ENCODE data around the gene MYO1A. TPM values are rescaled to one million over a fixed set of nuclear protein-coding genes. Genes with fewer than 3 reads are reported as not detected.
"Not testable (repeated sequence)": the region's sequence is repeated elsewhere in the genome, so short reads cannot be mapped to it uniquely, and the experiment has no call there.

Gene MYO1A
- total RNA-seq, 4 donors from 2014 or later = 0.38 to 0.48 TPM; not detected in 2

- Histone ChIP-seq H3K9me3 (no peaks in the 10 kb centered on the region), H3K27ac (peak overlapping the region; percentile 88 to 100 (median 98)), H3K4me3 (peak overlapping the region; percentile 85 to 93 (median 86)), H3K27me3 (no peaks in the 10 kb centered on the region), H3K4me1 (peaks cover 19 to 56% (median 23%) of the 10 kb centered on the region in 3 donors), H3K36me3 (peaks cover 0 to 7% (median 4%) of the 10 kb centered on the region in 3 donors)
- no peak for DNase-seq
- TF ChIP-seq, protein P1, sequence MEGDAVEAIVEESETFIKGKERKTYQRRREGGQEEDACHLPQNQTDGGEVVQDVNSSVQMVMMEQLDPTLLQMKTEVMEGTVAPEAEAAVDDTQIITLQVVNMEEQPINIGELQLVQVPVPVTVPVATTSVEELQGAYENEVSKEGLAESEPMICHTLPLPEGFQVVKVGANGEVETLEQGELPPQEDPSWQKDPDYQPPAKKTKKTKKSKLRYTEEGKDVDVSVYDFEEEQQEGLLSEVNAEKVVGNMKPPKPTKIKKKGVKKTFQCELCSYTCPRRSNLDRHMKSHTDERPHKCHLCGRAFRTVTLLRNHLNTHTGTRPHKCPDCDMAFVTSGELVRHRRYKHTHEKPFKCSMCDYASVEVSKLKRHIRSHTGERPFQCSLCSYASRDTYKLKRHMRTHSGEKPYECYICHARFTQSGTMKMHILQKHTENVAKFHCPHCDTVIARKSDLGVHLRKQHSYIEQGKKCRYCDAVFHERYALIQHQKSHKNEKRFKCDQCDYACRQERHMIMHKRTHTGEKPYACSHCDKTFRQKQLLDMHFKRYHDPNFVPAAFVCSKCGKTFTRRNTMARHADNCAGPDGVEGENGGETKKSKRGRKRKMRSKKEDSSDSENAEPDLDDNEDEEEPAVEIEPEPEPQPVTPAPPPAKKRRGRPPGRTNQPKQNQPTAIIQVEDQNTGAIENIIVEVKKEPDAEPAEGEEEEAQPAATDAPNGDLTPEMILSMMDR (IDR thresholded peaks at IDR 0.05) = peak in 3 of 6 experiments; percentile 4 to 21 (median 7)
- TF ChIP-seq POLR2A (IDR thresholded peaks at IDR 0.05) = no peak
- WGBS, 2 donors = 0% methylated on average over 14 of the region's 14 CpGs
- intact Hi-C loops (cut with DNase I) = no loop called here
These were observed 36.6 kb upstream of the MYO1A start for GRCh38 chr12:57086493-57087009.

GRCh38 chr12:57085999-57086492 is 36.1 kb upstream of the MYO1A start:
- Histone ChIP-seq H3K4me1 (peaks cover 14 to 51% (median 23%) of the 10 kb centered on the region in 3 donors), H3K9me3 (no peaks in the 10 kb centered on the region), H3K27me3 (no peaks in the 10 kb centered on the region), H3K36me3 (peaks cover 0 to 2% (median 0%) of the 10 kb centered on the region in 3 donors), H3K4me3 (peak overlapping the region; percentile 85 to 93 (median 86)), H3K27ac (peak overlapping the region; percentile 88 to 100 (median 98))
- no peak for DNase-seq
- TF ChIP-seq, protein P1 (IDR thresholded peaks at IDR 0.05) = no peak
- TF ChIP-seq POLR2A (IDR thresholded peaks at IDR 0.05) = no peak
- 4 to 5% methylated on average over 12 of the region's 12 CpGs for WGBS, 2 donors
- intact Hi-C loops (cut with DNase I) = no loop called here

DNA sequence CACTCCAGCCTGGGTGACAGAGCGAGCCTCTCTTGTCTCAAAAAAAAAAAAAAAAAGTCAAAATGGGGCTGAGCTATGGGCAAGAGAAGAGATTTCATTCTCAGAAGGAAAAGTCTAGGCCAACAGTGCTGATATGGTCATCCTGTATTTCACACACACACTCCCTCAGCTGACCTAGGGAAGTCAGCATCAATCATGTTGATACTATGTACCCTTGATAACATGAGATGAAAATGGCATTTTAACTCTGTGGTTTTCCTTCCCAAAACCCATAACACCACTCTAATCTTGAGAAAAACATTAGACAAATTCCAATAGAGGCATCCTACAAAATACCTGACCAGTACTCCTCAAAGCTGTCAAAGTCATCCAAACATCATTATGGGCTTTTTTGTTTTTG is 30.9 kb upstream of the MYO1A start:
- Histone ChIP-seq H3K9me3 (no peaks in the 10 kb centered on the region), H3K27ac (no peak overlapping the region), H3K4me1 (peaks cover 9 to 45% (median 21%) of the 10 kb centered on the region in 3 donors), H3K36me3 (peaks cover 0 to 7% (median 0%) of the 10 kb centered on the region in 3 donors), H3K27me3 (no peaks in the 10 kb centered on the region), H3K4me3 (no peak overlapping the region)
- 100% methylated on average over 1 of the region's 1 CpG for WGBS, 2 donors
- no peak for TF ChIP-seq POLR2A (IDR thresholded peaks at IDR 0.05)
- TF ChIP-seq, protein P1 (IDR thresholded peaks at IDR 0.05) = no peak
- intact Hi-C loops (cut with DNase I) = no loop called here
- no peak for DNase-seq

DNA sequence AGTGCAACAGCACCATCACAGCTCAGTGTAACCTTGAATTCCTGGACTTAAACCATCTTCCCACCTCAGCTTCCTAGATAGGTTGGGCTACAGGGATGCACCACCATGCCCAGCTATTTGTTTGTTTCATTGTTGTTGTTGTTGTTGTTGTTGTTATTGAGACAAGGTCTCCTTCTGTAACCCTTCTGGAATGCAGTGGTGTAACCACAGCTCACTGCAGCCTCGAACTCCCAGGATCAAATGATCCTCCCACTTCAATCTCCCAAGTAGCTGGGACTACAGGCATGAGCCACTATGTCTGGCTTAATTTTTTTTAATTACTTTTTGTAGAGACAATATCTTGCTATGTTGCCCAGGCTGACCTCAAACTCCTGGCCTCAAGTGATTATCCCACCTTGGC is 29.9 kb upstream of the MYO1A start:
- WGBS, 2 donors = 85 to 89% methylated on average over 1 of the region's 1 CpG
- Histone ChIP-seq H3K4me3 (no peak overlapping the region), H3K36me3 (peaks cover 0 to 14% (median 0%) of the 10 kb centered on the region in 3 donors), H3K27me3 (no peaks in the 10 kb centered on the region), H3K4me1 (peaks cover 7 to 35% (median 19%) of the 10 kb centered on the region in 3 donors), H3K9me3 (no peaks in the 10 kb centered on the region), H3K27ac (peak overlapping the region; percentile 69 to 90 (median 90))
- TF ChIP-seq, protein P1 (IDR thresholded peaks at IDR 0.05) = no peak
- no peak for TF ChIP-seq POLR2A (IDR thresholded peaks at IDR 0.05)
- intact Hi-C loops (cut with DNase I) = no loop called here
- DNase-seq = no peak

DNA sequence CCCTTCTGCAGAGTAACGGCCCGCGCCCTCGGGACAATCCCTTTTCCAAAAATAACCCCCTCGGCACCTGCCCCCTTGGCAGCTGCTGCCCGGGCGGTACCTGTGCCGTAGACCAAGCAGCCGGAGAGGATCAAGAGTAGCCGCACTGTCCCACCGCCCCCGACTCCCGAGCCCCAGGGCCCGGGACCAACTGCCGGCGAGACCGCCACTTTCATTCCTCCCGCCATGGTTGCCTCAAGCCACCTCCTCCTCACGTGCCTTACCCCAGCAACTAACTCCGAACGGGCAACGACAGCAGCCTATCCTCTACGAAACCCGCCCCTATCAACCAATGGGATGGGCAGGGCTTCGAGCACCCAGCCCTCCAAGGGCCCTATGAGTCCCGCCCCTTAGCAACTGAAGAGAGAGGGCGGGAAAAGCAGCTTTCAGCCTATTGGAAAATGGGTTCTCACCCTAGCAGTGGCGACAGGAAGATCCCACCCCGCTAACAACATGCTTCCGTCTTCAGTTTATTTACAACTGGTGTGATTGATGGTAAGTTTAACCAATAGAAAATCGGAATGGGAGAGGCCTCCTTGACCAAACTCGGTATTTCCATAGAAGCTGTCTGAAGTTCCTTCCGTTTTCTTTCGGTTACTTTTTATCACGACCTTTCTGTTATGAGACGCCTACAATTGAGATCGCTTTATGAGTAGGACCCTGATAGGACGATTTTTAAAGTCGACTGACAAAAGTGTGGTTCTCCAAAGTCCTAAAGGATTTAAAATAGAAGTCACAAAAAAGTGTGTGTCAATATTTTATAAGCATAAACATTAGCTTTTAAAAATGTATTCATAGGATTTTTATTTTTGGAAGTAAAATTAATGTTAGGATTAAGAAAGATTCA is 28.8 kb upstream of the MYO1A start, which contains the start of gene NEMP1:
NEMP1 (minus strand) TSS at position 273 of the 886 bp plus-strand sequence; CDS start at position 227, 46 bp downstream.
- Histone ChIP-seq H3K27ac (peak within 1 kb of the TSS; percentile 74 to 90 (median 90)), H3K27me3 (no peaks in the 10 kb centered on the region), H3K4me1 (peaks cover 7 to 36% (median 19%) of the 10 kb centered on the region in 3 donors), H3K4me3 (peak within 1 kb of the TSS; percentile 54 to 90 (median 82)), H3K36me3 (peaks cover 0 to 14% (median 0%) of the 10 kb centered on the region in 3 donors), H3K9me3 (no peaks in the 10 kb centered on the region)
- intact Hi-C loops (cut with DNase I) = no loop called here
- 1% methylated on average over 16 to 24 of the region's 39 CpGs for WGBS, 2 donors
- peak; percentile 97 for DNase-seq
- TF ChIP-seq POLR2A (IDR thresholded peaks at IDR 0.05) = peak in 3 of 4 donors; percentile 56 to 70 (median 62)
- TF ChIP-seq, protein P1 (IDR thresholded peaks at IDR 0.05) = peak in 1 of 6 experiments; percentile 26

GRCh38 chr12:57073566-57074450 is 23.9 kb upstream of the MYO1A start:
- intact Hi-C loops (cut with DNase I); DNase-seq; H3K9me3 ChIP-seq; H3K27me3 ChIP-seq: not testable (repeated sequence)
- Histone ChIP-seq H3K4me1 (peaks cover 13 to 57% (median 21%) of the 10 kb centered on the region in 3 donors), H3K4me3 (peak overlapping the region in 3 of 4 donors; percentile 10 to 49 (median 27)), H3K36me3 (peaks cover 0 to 34% (median 3%) of the 10 kb centered on the region in 3 donors), H3K27ac (peak overlapping the region; percentile 52 to 80 (median 72))
- WGBS, 2 donors = 67 to 79% methylated on average over 6 of the region's 6 CpGs
